Glutamatergic neuron (in vitro differentiated cells): ENCODE data around the gene DUSP9. TPM values are rescaled to one million over a fixed set of nuclear protein-coding genes. Genes with fewer than 3 reads are reported as not detected.
"Not testable (repeated sequence)": the region's sequence is repeated elsewhere in the genome, so short reads cannot be mapped to it uniquely, and the experiment has no call there.

Source experiments
- DNase-seq: peaks from one replicate; pipeline ENCODE4 v3.0.0; 2022
- H3K27ac Mint-ChIP-seq: one replicate; pipeline ENCODE4 v1.8.0; 2020; ENCODE audit warnings: mild to moderate bottlenecking, mixed read lengths, inconsistent platforms; ENCODE audit not compliant: unreplicated experiment
- H3K27me3 Mint-ChIP-seq: one replicate; pipeline ENCODE4 v1.8.0; 2020; ENCODE audit warnings: mild to moderate bottlenecking, moderate library complexity, mixed read lengths, inconsistent platforms; ENCODE audit not compliant: unreplicated experiment
- H3K36me3 Mint-ChIP-seq: one replicate; pipeline ENCODE4 v1.8.0; 2020; ENCODE audit warnings: mild to moderate bottlenecking, mixed read lengths, inconsistent platforms; ENCODE audit not compliant: unreplicated experiment
- H3K4me1 Mint-ChIP-seq: one replicate; pipeline ENCODE4 v1.8.0; 2020; ENCODE audit warnings: mild to moderate bottlenecking, low read depth, mixed read lengths, inconsistent platforms; ENCODE audit not compliant: unreplicated experiment
- H3K4me3 Mint-ChIP-seq: one replicate; pipeline ENCODE4 v1.8.0; 2020; ENCODE audit warnings: mild to moderate bottlenecking, mixed read lengths, inconsistent platforms; ENCODE audit not compliant: unreplicated experiment
- H3K9me3 Mint-ChIP-seq: one replicate; pipeline ENCODE4 v1.8.0; 2020; ENCODE audit warnings: mild to moderate bottlenecking, moderate library complexity, mixed read lengths, inconsistent platforms; ENCODE audit not compliant: unreplicated experiment
- CTCF ChIP-seq: fragments of 200-600 bp; sonication (generic); IDR thresholded peaks from one replicate; pipeline ENCODE4 v1.5.0; 2021; ENCODE audit not compliant: partially characterized antibody, unreplicated experiment
- total RNA-seq: library from RNA; stranded (reverse); fragmentation: NEBNext Ultra II Directional; extraction: Animal tissue kit (Norgen Biotek cat#: 25700); gene quantifications from one replicate; pipeline ENCODE4 v1.2.1, GENCODE V29; 2021; ENCODE audit not compliant: unreplicated experiment

The DUSP9 gene
- total RNA-seq, 1 donor from 2014 or later = 0.61 TPM

GRCh38 chrX:153600921-153601320 lies 46.1 kb upstream of the DUSP9 start:
- Mint-ChIP-seq H3K4me1 (peaks cover 9% of the 10 kb centered on the region), H3K27ac (no peak overlapping the region), H3K9me3 (peaks cover 8% of the 10 kb centered on the region), H3K36me3 (no peaks in the 10 kb centered on the region), H3K4me3 (peak overlapping the region; percentile 89), H3K27me3 (peaks cover 6% of the 10 kb centered on the region)
- no peak for TF ChIP-seq CTCF
- DNase-seq = no peak

GRCh38 chrX:153601511-153602110 lies 45.4 kb upstream of the DUSP9 start:
- no peak for TF ChIP-seq CTCF

GRCh38 chrX:153602601-153603000 lies 44.4 kb upstream of the DUSP9 start:
- peaks cover 6% of the 10 kb centered on the region for H3K27me3 Mint-ChIP-seq
- peaks cover 6% of the 10 kb centered on the region for H3K4me1 Mint-ChIP-seq
- DNase-seq = no peak
- H3K27ac Mint-ChIP-seq = no peak overlapping the region
- peaks cover 5% of the 10 kb centered on the region for H3K36me3 Mint-ChIP-seq
- H3K9me3 Mint-ChIP-seq = peaks cover 7% of the 10 kb centered on the region
- TF ChIP-seq CTCF = no peak
- H3K4me3 Mint-ChIP-seq = no peak overlapping the region

More at GRCh38 chrX:153601511-153602110, 45.4 kb upstream of the DUSP9 start:
- DNase-seq = no peak
- H3K4me3 Mint-ChIP-seq = no peak overlapping the region
- peaks cover 8% of the 10 kb centered on the region for H3K9me3 Mint-ChIP-seq
- peaks cover 6% of the 10 kb centered on the region for H3K4me1 Mint-ChIP-seq
- no peaks in the 10 kb centered on the region for H3K36me3 Mint-ChIP-seq
- no peak overlapping the region for H3K27ac Mint-ChIP-seq
- H3K27me3 Mint-ChIP-seq = peaks cover 6% of the 10 kb centered on the region

GRCh38 chrX:153603131-153603656 lies 43.8 kb upstream of the DUSP9 start:
- H3K36me3 Mint-ChIP-seq = peaks cover 5% of the 10 kb centered on the region
- H3K9me3 Mint-ChIP-seq = peaks cover 3% of the 10 kb centered on the region
- H3K4me1 Mint-ChIP-seq = peaks cover 6% of the 10 kb centered on the region
- no peak for TF ChIP-seq CTCF
- DNase-seq = no peak
- peaks cover 6% of the 10 kb centered on the region for H3K27me3 Mint-ChIP-seq
- no peak overlapping the region for H3K4me3 Mint-ChIP-seq
- no peak overlapping the region for H3K27ac Mint-ChIP-seq

GRCh38 chrX:153604666-153605380 lies 42.2 kb upstream of the DUSP9 start:
- not testable (repeated sequence) for H3K27ac Mint-ChIP-seq, DNase-seq, H3K27me3 Mint-ChIP-seq, H3K9me3 Mint-ChIP-seq, H3K4me3 Mint-ChIP-seq, H3K36me3 Mint-ChIP-seq, H3K4me1 Mint-ChIP-seq
